HepG2 (cell line): ENCODE results near the gene PDE4DIP.
"Not testable (repeated sequence)": the region's sequence is repeated elsewhere in the genome, so short reads cannot be mapped to it uniquely, and the experiment has no call there.

ENCODE experiments used
- CEBPB ChIP-seq: IDR thresholded peaks from 2 replicates; pipeline ENCODE4 v1.6.1; 2011; ENCODE audit warnings: low read depth, low read length, improper control_type of control experiment, borderline replicate concordance
- CTCF ChIP-seq: sonication (generic); formaldehyde crosslinking; IDR thresholded peaks from 2 replicates; pipeline ENCODE4 v1.5.0; 2020; ENCODE audit warnings: mild to moderate bottlenecking, missing genetic modification reagents, moderate library complexity
- GMEB1 ChIP-seq: sonication (generic); formaldehyde crosslinking; IDR thresholded peaks from 2 replicates; pipeline ENCODE4 v1.5.1; 2020; ENCODE audit warnings: missing genetic modification reagents, mild to moderate bottlenecking, borderline replicate concordance
- HDAC6 ChIP-seq: fragments of 200-600 bp; sonication (generic); IDR thresholded peaks from 2 replicates; pipeline ENCODE4 v1.7.0; 2017; ENCODE audit warnings: mild to moderate bottlenecking, antibody characterized with exemption, low read length, low read depth
- LBX2 ChIP-seq: sonication (generic); formaldehyde crosslinking; IDR thresholded peaks from 2 replicates; pipeline ENCODE4 v1.5.0; 2020; ENCODE audit warnings: missing genetic modification reagents, mild to moderate bottlenecking, borderline replicate concordance
- POLR2AphosphoS5 ChIP-seq: IDR thresholded peaks from 2 replicates; pipeline ENCODE4 v1.6.1; 2012; ENCODE audit warnings: low read depth, low read length
- ZFP82 ChIP-seq: sonication (generic); formaldehyde crosslinking; IDR thresholded peaks from 2 replicates; pipeline ENCODE4 v1.5.1; 2020; ENCODE audit warnings: mild to moderate bottlenecking, missing genetic modification reagents, borderline replicate concordance
- ZNF510 ChIP-seq: sonication (generic); formaldehyde crosslinking; IDR thresholded peaks from 2 replicates; pipeline ENCODE4 v1.4.0; 2020; ENCODE audit warnings: low read depth, mild to moderate bottlenecking, missing genetic modification reagents

- TF ChIP-seq GMEB1 (CRISPR knock-in tag); CTCF; POLR2AphosphoS5; LBX2 (CRISPR knock-in tag); HDAC6; CEBPB; ZFP82 (CRISPR knock-in tag); ZNF510 (CRISPR knock-in tag): not testable (repeated sequence)
These were observed 124.9 kb downstream of the PDE4DIP start for GRCh38 chr1:148969126-148969525.
